Ascending aorta (tissue), 2 donors: ENCODE data around the gene GPR153. TPM values are rescaled to one million over a fixed set of nuclear protein-coding genes. Genes with fewer than 3 reads are reported as not detected.

Source experiments
- DNase-seq, 2 donors: peaks; one replicate each; pipeline ENCODE4 v3.0.0-alpha.2; 2019; ENCODE audit warnings: low spot score in 2 of 2
- H3K27ac ChIP-seq, 2 donors: fragments of 200-600 bp; sonication (generic); one replicate each; pipeline ENCODE4 v1.5.1; 2016 to 2017; ENCODE audit warnings: mild to moderate bottlenecking in 1 of 2
- H3K27me3 ChIP-seq: fragments of 200-600 bp; sonication (generic); one replicate; pipeline ENCODE4 v1.5.1; 2017
- H3K36me3 ChIP-seq, 2 donors: fragments of 200-600 bp; sonication (generic); one replicate each; pipeline ENCODE4 v1.5.1; 2016
- H3K4me1 ChIP-seq, 2 donors: fragments of 200-600 bp; sonication (generic); one replicate each; pipeline ENCODE4 v1.5.1; 2016 to 2017; ENCODE audit warnings: mild to moderate bottlenecking in 1 of 2
- H3K4me3 ChIP-seq, 2 donors: fragments of 200-600 bp; sonication (generic); one replicate each; pipeline ENCODE4 v1.5.1; 2016 to 2017; ENCODE audit warnings: mild to moderate bottlenecking in 1 of 2
- H3K9me3 ChIP-seq, 2 donors: fragments of 200-600 bp; sonication (generic); one replicate each; pipeline ENCODE4 v1.5.1; 2016
- intact Hi-C: fragments of 100-400 bp; cut with DNase I; formaldehyde crosslinking; loops from one replicate; pipeline ENCODE4 v1.15.1; 2023
- total RNA-seq: library from RNA; depleted of rRNA; stranded (reverse); fragments of >200 nt; gene quantifications from one replicate; pipeline ENCODE4 v1.1.0, GENCODE V29; 2016
- TF ChIP-seq, protein P1 (sequence below), 3 experiments: fragments of 200-600 bp in 2 of 3; fragments of 450-650 bp in 1 of 3; sonication (generic) in 2 of 3; IDR thresholded peaks; one replicate each; pipeline ENCODE4 v1.5.1; 2016 to 2019; ENCODE audit warnings: antibody characterized with exemption in 3 of 3, mild to moderate bottlenecking in 1 of 3, moderate library complexity in 1 of 3

Gene GPR153
- total RNA-seq, 1 donor from 2014 or later: 24.3 TPM

DNA sequence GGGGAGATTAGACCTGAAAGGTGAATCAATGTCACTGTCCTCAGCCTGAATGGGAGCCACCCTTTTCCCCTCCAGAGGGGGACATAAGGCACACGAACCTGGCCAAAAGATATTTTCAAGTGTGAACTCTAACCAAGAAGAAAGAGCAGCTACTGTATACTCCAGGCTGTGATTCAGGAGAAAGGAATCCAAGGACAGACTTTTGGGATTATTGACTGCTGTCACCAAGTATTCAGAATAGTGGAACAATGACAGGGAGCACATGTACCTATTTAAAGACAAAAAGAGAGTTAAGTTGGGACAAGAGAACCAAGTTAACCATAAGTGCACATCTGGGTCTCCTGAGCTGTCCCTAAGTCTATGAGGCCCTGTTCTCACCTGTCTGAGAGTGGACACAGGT lies 27.5 kb downstream of the GPR153 start:
- no peak overlapping the region for H3K27ac ChIP-seq
- intact Hi-C loops: no loop called here
- peaks cover 13 to 45% of the 10 kb centered on the region in 2 donors for H3K36me3 ChIP-seq
- H3K4me3 ChIP-seq: no peak overlapping the region
- peaks cover 2 to 9% of the 10 kb centered on the region in 2 donors for H3K4me1 ChIP-seq
- H3K9me3 ChIP-seq: no peaks in the 10 kb centered on the region
- DNase-seq: no peak
- no peaks in the 10 kb centered on the region for H3K27me3 ChIP-seq
- TF ChIP-seq, protein P1, sequence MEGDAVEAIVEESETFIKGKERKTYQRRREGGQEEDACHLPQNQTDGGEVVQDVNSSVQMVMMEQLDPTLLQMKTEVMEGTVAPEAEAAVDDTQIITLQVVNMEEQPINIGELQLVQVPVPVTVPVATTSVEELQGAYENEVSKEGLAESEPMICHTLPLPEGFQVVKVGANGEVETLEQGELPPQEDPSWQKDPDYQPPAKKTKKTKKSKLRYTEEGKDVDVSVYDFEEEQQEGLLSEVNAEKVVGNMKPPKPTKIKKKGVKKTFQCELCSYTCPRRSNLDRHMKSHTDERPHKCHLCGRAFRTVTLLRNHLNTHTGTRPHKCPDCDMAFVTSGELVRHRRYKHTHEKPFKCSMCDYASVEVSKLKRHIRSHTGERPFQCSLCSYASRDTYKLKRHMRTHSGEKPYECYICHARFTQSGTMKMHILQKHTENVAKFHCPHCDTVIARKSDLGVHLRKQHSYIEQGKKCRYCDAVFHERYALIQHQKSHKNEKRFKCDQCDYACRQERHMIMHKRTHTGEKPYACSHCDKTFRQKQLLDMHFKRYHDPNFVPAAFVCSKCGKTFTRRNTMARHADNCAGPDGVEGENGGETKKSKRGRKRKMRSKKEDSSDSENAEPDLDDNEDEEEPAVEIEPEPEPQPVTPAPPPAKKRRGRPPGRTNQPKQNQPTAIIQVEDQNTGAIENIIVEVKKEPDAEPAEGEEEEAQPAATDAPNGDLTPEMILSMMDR (IDR thresholded peaks at IDR 0.05): no peak

DNA sequence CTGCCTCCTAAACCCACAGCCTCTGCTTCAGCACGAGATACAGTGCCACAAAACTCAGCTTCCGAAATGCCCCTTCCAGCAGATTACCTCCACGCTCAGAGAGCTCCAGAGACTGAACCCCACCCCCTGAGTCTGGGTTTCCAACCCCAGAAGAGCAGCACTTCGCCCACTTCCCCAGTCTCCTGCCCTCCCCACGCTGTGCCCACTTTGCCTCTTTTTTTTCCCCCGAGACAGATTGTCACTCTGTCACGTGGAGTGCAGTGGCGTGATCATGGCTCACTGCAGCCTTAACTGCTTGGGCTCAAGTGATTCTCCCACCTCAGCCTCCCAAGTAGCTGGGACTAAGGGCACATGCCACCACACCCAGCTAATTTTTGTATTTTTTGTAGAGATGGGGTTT lies 35.2 kb downstream of the GPR153 start:
- no peak for DNase-seq
- no peaks in the 10 kb centered on the region for H3K27me3 ChIP-seq
- no peaks in the 10 kb centered on the region for H3K4me1 ChIP-seq
- no peak overlapping the region for H3K4me3 ChIP-seq
- H3K9me3 ChIP-seq: no peaks in the 10 kb centered on the region
- TF ChIP-seq, protein P1 (IDR thresholded peaks at IDR 0.05): no peak
- intact Hi-C loops: no loop called here
- H3K27ac ChIP-seq: no peak overlapping the region
- peaks cover 46 to 74% of the 10 kb centered on the region in 2 donors for H3K36me3 ChIP-seq

DNA sequence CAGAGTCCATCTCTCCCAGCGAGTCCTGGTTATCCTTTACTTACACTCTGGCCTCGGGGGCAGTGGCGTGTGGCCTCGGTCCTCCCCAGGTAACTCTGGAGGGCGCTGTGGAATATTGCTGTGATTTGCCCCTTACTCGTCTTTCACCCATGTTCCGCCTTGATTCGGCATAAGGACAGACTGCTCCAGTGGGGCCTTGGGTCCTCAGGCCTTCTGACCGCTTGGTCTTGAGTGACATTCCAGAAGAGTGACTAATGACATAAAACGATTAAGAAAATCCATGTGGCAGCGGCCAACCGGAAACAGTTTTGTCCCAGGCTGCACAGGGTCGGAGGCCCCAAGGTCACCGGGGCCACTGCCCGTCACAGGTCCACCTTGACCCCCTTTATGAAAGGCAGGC lies 36.2 kb downstream of the GPR153 start:
- intact Hi-C loops: no loop called here
- TF ChIP-seq, protein P1 (IDR thresholded peaks at IDR 0.05): no peak

DNA sequence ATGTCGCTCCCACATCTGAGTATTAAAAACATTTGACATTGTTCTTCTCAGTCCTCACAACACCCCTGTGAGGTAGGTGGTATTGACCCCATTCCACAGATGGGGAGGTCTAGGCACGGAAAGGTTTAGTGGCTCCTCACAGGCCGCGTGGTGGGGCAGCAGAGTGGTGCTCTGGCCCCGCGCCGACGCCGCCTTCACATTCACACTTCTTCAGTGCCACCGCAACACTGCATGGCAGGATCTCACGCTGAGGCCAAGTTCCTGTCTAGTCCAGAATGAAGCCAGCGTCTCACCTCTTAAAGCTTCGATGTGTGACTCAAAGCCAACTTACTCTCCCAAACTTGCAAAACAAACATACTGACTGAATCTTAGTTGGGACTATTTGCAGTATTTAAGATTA lies 37.3 kb downstream of the GPR153 start:
- Histone ChIP-seq H3K27ac (no peak overlapping the region), H3K4me1 (no peaks in the 10 kb centered on the region), H3K9me3 (no peaks in the 10 kb centered on the region), H3K27me3 (no peaks in the 10 kb centered on the region), H3K4me3 (no peak overlapping the region), H3K36me3 (peaks cover 35 to 59% of the 10 kb centered on the region in 2 donors)
- intact Hi-C loops: no loop called here
- DNase-seq: no peak
- TF ChIP-seq, protein P1 (IDR thresholded peaks at IDR 0.05): no peak

More for the DNA sequence above, 36.2 kb downstream of the GPR153 start:
- peaks cover 43 to 69% of the 10 kb centered on the region in 2 donors for H3K36me3 ChIP-seq
- no peaks in the 10 kb centered on the region for H3K27me3 ChIP-seq
- no peak overlapping the region for H3K27ac ChIP-seq
- no peak for DNase-seq
- H3K9me3 ChIP-seq: no peaks in the 10 kb centered on the region
- H3K4me1 ChIP-seq: no peaks in the 10 kb centered on the region
- H3K4me3 ChIP-seq: no peak overlapping the region

DNA sequence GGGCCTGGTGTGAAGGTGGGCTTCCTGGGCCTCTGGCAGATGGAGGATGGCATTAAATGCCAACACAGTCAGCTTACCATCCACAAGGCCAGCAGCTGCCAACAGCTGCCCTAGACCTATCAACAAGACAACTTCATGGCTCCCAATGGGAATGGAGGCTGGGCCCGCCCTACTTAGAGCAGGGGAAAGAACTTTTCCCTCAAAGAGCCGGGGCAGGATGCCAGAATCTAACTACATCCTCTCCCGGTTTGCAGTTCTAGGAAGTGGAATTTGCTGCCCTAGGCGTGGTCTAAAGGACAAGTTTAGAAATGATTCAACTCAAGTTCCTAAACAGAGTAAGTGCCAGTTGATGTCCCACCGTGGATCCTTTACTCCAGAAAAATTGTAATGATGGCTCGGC lies 38.3 kb downstream of the GPR153 start:
- Histone ChIP-seq H3K4me3 (no peak overlapping the region), H3K27me3 (no peaks in the 10 kb centered on the region), H3K36me3 (peaks cover 26 to 53% of the 10 kb centered on the region in 2 donors), H3K4me1 (no peaks in the 10 kb centered on the region), H3K9me3 (no peaks in the 10 kb centered on the region), H3K27ac (peak overlapping the region in 1 of 2 donors; percentile 32)
- intact Hi-C loops: no loop called here
- TF ChIP-seq, protein P1 (IDR thresholded peaks at IDR 0.05): no peak
- DNase-seq: no peak

DNA sequence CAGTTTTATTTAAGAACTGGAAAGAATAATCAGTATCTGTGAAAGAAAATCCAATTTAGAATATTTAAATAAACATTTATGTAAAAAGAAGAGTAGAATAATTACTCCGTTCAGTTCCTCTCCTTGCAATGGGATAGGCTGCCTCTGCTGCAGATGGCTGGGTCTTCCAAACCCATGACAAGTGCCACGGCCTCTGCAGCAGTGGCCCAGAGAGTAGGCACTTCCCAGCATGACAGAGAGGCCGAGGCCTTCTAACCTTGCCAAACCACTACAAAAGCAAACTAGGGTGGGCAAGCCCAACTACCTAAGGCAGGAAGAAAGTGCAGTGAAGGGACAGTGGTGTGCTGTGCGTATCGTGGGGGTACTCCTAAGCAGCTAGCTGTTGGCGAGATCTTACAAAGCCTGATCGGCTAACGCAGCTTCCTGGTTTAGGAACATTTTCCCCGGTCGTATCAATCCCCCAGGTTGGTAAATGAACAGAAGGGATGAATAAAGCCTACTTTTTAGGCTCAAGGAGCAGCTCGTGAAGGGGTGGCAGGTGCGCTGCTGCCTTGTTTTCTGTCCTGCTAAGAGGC lies 39.6 kb downstream of the GPR153 start:
- TF ChIP-seq, protein P1 (IDR thresholded peaks at IDR 0.05): no peak
- intact Hi-C loops: no loop called here
- H3K27ac ChIP-seq: no peak overlapping the region
- no peak overlapping the region for H3K4me3 ChIP-seq
- DNase-seq: no peak
- peaks cover 19 to 40% of the 10 kb centered on the region in 2 donors for H3K36me3 ChIP-seq
- no peaks in the 10 kb centered on the region for H3K9me3 ChIP-seq
- no peaks in the 10 kb centered on the region for H3K27me3 ChIP-seq
- H3K4me1 ChIP-seq: no peaks in the 10 kb centered on the region
